CD4-positive, CD25-positive, alpha-beta regulatory T cell (primary cell): Measurements from ENCODE around the gene FAM209B. TPM values are rescaled to one million over a fixed set of nuclear protein-coding genes. Genes with fewer than 3 reads are reported as not detected.
"Not testable (repeated sequence)": the region's sequence is repeated elsewhere in the genome, so short reads cannot be mapped to it uniquely, and the experiment has no call there.

Source experiments
- ATAC-seq, 2 donors: fragments of 150-1000 bp; cut with Tn5 transposase; one replicate each; pipeline ENCODE4 v1.10.0; 2021; ENCODE audit warnings: low read depth in 2 of 2, moderate number of reproducible peaks in 2 of 2, moderate library complexity in 1 of 2
- DNase-seq, 3 donors: peaks; one replicate each; pipeline versions ENCODE4 v3.0.0 to v3.0.0-alpha.2; 2012 to 2022; ENCODE audit warnings: mixed read lengths in 1 of 3
- H3K27ac ChIP-seq: one replicate; pipeline ENCODE4 v1.7.0; 2013; ENCODE audit warnings: mild to moderate bottlenecking, low read length; ENCODE audit not compliant: insufficient read depth, poor library complexity, severe bottlenecking
- H3K27me3 ChIP-seq: one replicate; pipeline ENCODE4 v1.7.0; 2013; ENCODE audit warnings: low read length; ENCODE audit not compliant: control insufficient read depth, insufficient read depth
- H3K36me3 ChIP-seq: one replicate; pipeline ENCODE4 v1.7.0; 2013; ENCODE audit warnings: mild to moderate bottlenecking, low read length, moderate library complexity; ENCODE audit not compliant: control insufficient read depth, insufficient read depth
- H3K4me1 ChIP-seq: 2 replicates; pipeline ENCODE4 v1.7.0; 2013; ENCODE audit warnings: mild to moderate bottlenecking, low read length; ENCODE audit not compliant: insufficient read depth, control insufficient read depth, poor library complexity, severe bottlenecking
- H3K4me3 ChIP-seq: one replicate; pipeline ENCODE4 v1.7.0; 2013; ENCODE audit warnings: low read depth, mild to moderate bottlenecking, low read length, moderate library complexity
- H3K9me3 ChIP-seq, 2 experiments: 1 replicate in 1 of 2; 2 replicates in 1 of 2; pipeline ENCODE4 v1.7.0; 2013; ENCODE audit warnings: low read length in 2 of 2, mild to moderate bottlenecking in 1 of 2, moderate library complexity in 1 of 2; ENCODE audit not compliant: control insufficient read depth in 2 of 2
- H3K27ac Mint-ChIP-seq, 3 donors: one replicate each; pipeline ENCODE4 v1.8.0; 2020 to 2022; ENCODE audit warnings: mild to moderate bottlenecking in 3 of 3, mixed read lengths in 3 of 3, moderate library complexity in 2 of 3
- H3K27me3 Mint-ChIP-seq: one replicate; pipeline ENCODE4 v1.8.0; 2022; ENCODE audit warnings: mild to moderate bottlenecking, mixed read lengths
- H3K36me3 Mint-ChIP-seq: one replicate; pipeline ENCODE4 v1.8.0; 2020; ENCODE audit warnings: mixed read lengths
- H3K4me1 Mint-ChIP-seq, 4 donors: one replicate each; pipeline ENCODE4 v1.8.0; 2020 to 2022; ENCODE audit warnings: mixed read lengths in 4 of 4, mild to moderate bottlenecking in 1 of 4
- H3K4me3 Mint-ChIP-seq, 4 donors: one replicate each; pipeline ENCODE4 v1.8.0; 2020 to 2022; ENCODE audit warnings: mild to moderate bottlenecking in 4 of 4, mixed read lengths in 4 of 4, moderate library complexity in 3 of 4
- H3K9me3 Mint-ChIP-seq, 7 donors: one replicate each; pipeline ENCODE4 v1.8.0; 2020 to 2022; ENCODE audit warnings: mixed read lengths in 7 of 7, mild to moderate bottlenecking in 3 of 7, moderate library complexity in 2 of 7
- polyA plus RNA-seq, 4 donors: library from polyadenylated mRNA; unstranded; fragments of 300-500 nt; fragmentation: Illumina TruSeq; gene quantifications; one replicate each; pipeline ENCODE4 v1.2.3, GENCODE V29; 2021
- total RNA-seq: library from RNA; stranded (reverse); gene quantifications from one replicate; pipeline ENCODE4 v1.2.3, GENCODE V29; 2022

FAM209B gene
- total RNA-seq (1.3 TPM), polyA plus RNA-seq (under 1 TPM in 1 of 4 donors, not detected in 3; 0.96 TPM)

- not testable (repeated sequence) for H3K27ac ChIP-seq, H3K4me1 ChIP-seq, ATAC-seq
Observed at GRCh38 chr20:56532946-56533345, at the start of gene FAM209B. FAM209B (plus strand) TSS chr20:56533246; CDS start chr20:56533342, 96 bp downstream.

GRCh38 chr20:56483970-56484369 lies 49.1 kb upstream of the FAM209B start:
- Histone ChIP-seq H3K9me3 (no peaks in the 10 kb centered on the region), H3K4me1 (no peaks in the 10 kb centered on the region), H3K36me3 (peaks cover 76% of the 10 kb centered on the region), H3K27me3 (no peaks in the 10 kb centered on the region), H3K4me3 (peak overlapping the region; percentile 22), H3K27ac (no peak overlapping the region)
- peaks cover 15 to 40% (median 32%) of the 10 kb centered on the region in 4 donors for H3K4me1 Mint-ChIP-seq
- H3K9me3 Mint-ChIP-seq, result peaks cover 0 to 1% (median 0%) of the 10 kb centered on the region in 7 donors
- ATAC-seq (no peak), DNase-seq (peak in 1 of 3 donors; percentile 20)
- peak overlapping the region; percentile 81 to 83 (median 82) for H3K27ac Mint-ChIP-seq
- H3K36me3 Mint-ChIP-seq, result peaks cover 65% of the 10 kb centered on the region
- peak overlapping the region in 3 of 4 donors; percentile 55 to 73 (median 68) for H3K4me3 Mint-ChIP-seq
- no peaks in the 10 kb centered on the region for H3K27me3 Mint-ChIP-seq

More at GRCh38 chr20:56532946-56533345, at the start of gene FAM209B:
- peak within 1 kb of the TSS in 1 of 4 donors; percentile 27 for H3K4me3 Mint-ChIP-seq
- not testable (repeated sequence) for H3K9me3 ChIP-seq, H3K27me3 Mint-ChIP-seq, H3K36me3 ChIP-seq, H3K27ac Mint-ChIP-seq, H3K27me3 ChIP-seq, H3K4me3 ChIP-seq, DNase-seq, H3K36me3 Mint-ChIP-seq, H3K4me1 Mint-ChIP-seq, H3K9me3 Mint-ChIP-seq

GRCh38 chr20:56487216-56487615 lies 45.8 kb upstream of the FAM209B start:
- Histone ChIP-seq H3K27ac (no peak overlapping the region), H3K36me3 (peaks cover 73% of the 10 kb centered on the region), H3K27me3 (no peaks in the 10 kb centered on the region), H3K4me3 (no peak overlapping the region), H3K9me3 (no peaks in the 10 kb centered on the region), H3K4me1 (no peaks in the 10 kb centered on the region)
- ATAC-seq (no peak), DNase-seq (no peak)
- Mint-ChIP-seq H3K4me1 (peaks cover 5 to 36% (median 28%) of the 10 kb centered on the region in 4 donors), H3K36me3 (peaks cover 72% of the 10 kb centered on the region), H3K27ac (peak overlapping the region in 1 of 3 donors; percentile 74), H3K27me3 (no peaks in the 10 kb centered on the region), H3K4me3 (no peak overlapping the region), H3K9me3 (peaks cover 0 to 1% (median 0%) of the 10 kb centered on the region in 7 donors)

GRCh38 chr20:56488566-56488965 lies 44.5 kb upstream of the FAM209B start:
- Mint-ChIP-seq H3K27me3 (no peaks in the 10 kb centered on the region), H3K4me1 (peaks cover 4 to 26% (median 19%) of the 10 kb centered on the region in 4 donors), H3K27ac (peak overlapping the region in 2 of 3 donors; percentile 14 to 50), H3K9me3 (peaks cover 0 to 1% (median 0%) of the 10 kb centered on the region in 7 donors), H3K4me3 (no peak overlapping the region), H3K36me3 (peaks cover 72% of the 10 kb centered on the region)
- no peak for ATAC-seq
- H3K27ac ChIP-seq, result no peak overlapping the region
- no peak for DNase-seq
- no peak overlapping the region for H3K4me3 ChIP-seq
- no peaks in the 10 kb centered on the region for H3K4me1 ChIP-seq
- no peaks in the 10 kb centered on the region for H3K27me3 ChIP-seq
- peaks cover 67% of the 10 kb centered on the region for H3K36me3 ChIP-seq
- no peaks in the 10 kb centered on the region for H3K9me3 ChIP-seq

- H3K4me1 ChIP-seq, result no peaks in the 10 kb centered on the region
- H3K4me3 ChIP-seq, result no peak overlapping the region
Observed at GRCh38 chr20:56501116-56501515, 31.9 kb upstream of the FAM209B start.

GRCh38 chr20:56503916-56504315 lies 29.1 kb upstream of the FAM209B start:
- no peak for ATAC-seq
- H3K36me3 Mint-ChIP-seq, result peaks cover 5% of the 10 kb centered on the region
- no peaks in the 10 kb centered on the region for H3K9me3 Mint-ChIP-seq
- H3K27ac Mint-ChIP-seq, result peak overlapping the region in 1 of 3 donors; percentile 80
- DNase-seq, result no peak
- no peaks in the 10 kb centered on the region for H3K9me3 ChIP-seq
- H3K36me3 ChIP-seq, result peaks cover 9% of the 10 kb centered on the region
- H3K4me1 ChIP-seq, result no peaks in the 10 kb centered on the region
- H3K4me3 Mint-ChIP-seq, result no peak overlapping the region
- H3K27ac ChIP-seq, result no peak overlapping the region
- H3K27me3 ChIP-seq, result no peaks in the 10 kb centered on the region
- no peak overlapping the region for H3K4me3 ChIP-seq
- peaks cover 0 to 8% (median 3%) of the 10 kb centered on the region in 4 donors for H3K4me1 Mint-ChIP-seq
- no peaks in the 10 kb centered on the region for H3K27me3 Mint-ChIP-seq

More at GRCh38 chr20:56501116-56501515, 31.9 kb upstream of the FAM209B start:
- Mint-ChIP-seq H3K4me3 (no peak overlapping the region), H3K9me3 (peaks cover 0 to 2% (median 0%) of the 10 kb centered on the region in 7 donors), H3K4me1 (peaks cover 5 to 8% (median 6%) of the 10 kb centered on the region in 4 donors), H3K36me3 (peaks cover 22% of the 10 kb centered on the region), H3K27me3 (no peaks in the 10 kb centered on the region), H3K27ac (peak overlapping the region in 2 of 3 donors; percentile 41 to 65)
- no peaks in the 10 kb centered on the region for H3K27me3 ChIP-seq
- no peak for ATAC-seq
- peaks cover 24% of the 10 kb centered on the region for H3K36me3 ChIP-seq
- no peak for DNase-seq
- no peak overlapping the region for H3K27ac ChIP-seq
- peaks cover 0 to 2% of the 10 kb centered on the region in 2 experiments for H3K9me3 ChIP-seq

- no peaks in the 10 kb centered on the region for H3K4me1 ChIP-seq
- H3K4me3 Mint-ChIP-seq, result no peak overlapping the region
- no peak overlapping the region for H3K4me3 ChIP-seq
- no peaks in the 10 kb centered on the region for H3K9me3 ChIP-seq
- H3K27me3 Mint-ChIP-seq, result no peaks in the 10 kb centered on the region
- H3K36me3 Mint-ChIP-seq, result peaks cover 8% of the 10 kb centered on the region
- ATAC-seq (no peak), DNase-seq (no peak)
- peaks cover 0 to 8% (median 3%) of the 10 kb centered on the region in 4 donors for H3K4me1 Mint-ChIP-seq
- H3K9me3 Mint-ChIP-seq, result no peaks in the 10 kb centered on the region
- H3K27ac ChIP-seq, result no peak overlapping the region
- H3K27ac Mint-ChIP-seq, result peak overlapping the region in 1 of 3 donors; percentile 80
- H3K27me3 ChIP-seq, result no peaks in the 10 kb centered on the region
- H3K36me3 ChIP-seq, result peaks cover 9% of the 10 kb centered on the region
Observed at GRCh38 chr20:56504373-56505005, 28.6 kb upstream of the FAM209B start.

- H3K27ac Mint-ChIP-seq, result no peak overlapping the region
- peaks cover 7% of the 10 kb centered on the region for H3K36me3 ChIP-seq
- no peak for ATAC-seq
Observed at GRCh38 chr20:56506103-56506502, 26.9 kb upstream of the FAM209B start.

More at GRCh38 chr20:56506103-56506502, 26.9 kb upstream of the FAM209B start:
- H3K4me1 Mint-ChIP-seq, result peaks cover 0 to 8% (median 3%) of the 10 kb centered on the region in 4 donors
- H3K9me3 Mint-ChIP-seq, result no peaks in the 10 kb centered on the region
- H3K4me3 ChIP-seq, result no peak overlapping the region
- H3K9me3 ChIP-seq, result no peaks in the 10 kb centered on the region
- no peak overlapping the region for H3K27ac ChIP-seq
- H3K27me3 Mint-ChIP-seq, result no peaks in the 10 kb centered on the region
- no peak overlapping the region for H3K4me3 Mint-ChIP-seq
- H3K4me1 ChIP-seq, result no peaks in the 10 kb centered on the region
- H3K36me3 Mint-ChIP-seq, result peaks cover 8% of the 10 kb centered on the region
- no peaks in the 10 kb centered on the region for H3K27me3 ChIP-seq
- no peak for DNase-seq
